ENCODE measurements around the gene RBPJL. TPM values are rescaled to one million over a fixed set of nuclear protein-coding genes. Genes with fewer than 3 reads are reported as not detected.

The RBPJL gene
- total and polyA plus RNA-seq, 2 of the 13 experiments (the other 11 are each of a cell fraction or from before 2014, with no cell fraction given) = not detected

- ATAC-seq = no peak
- no peak overlapping the region for H3K4me3 ChIP-seq (replicated peaks in 1 of 3; ENCODE audit: insufficient read depth in 1 of 3, low read depth in 2 of 3, low read length in 3 of 3)
- no peaks in the 10 kb centered on the region for H3K36me3 ChIP-seq (replicated peaks in 1 of 2; ENCODE audit: control insufficient read depth in 1 of 2, insufficient read depth in 2 of 2, low read length in 2 of 2)
- DNase-seq (ENCODE audit: low spot score) = no peak
- H3K27ac ChIP-seq (ENCODE audit: extremely low read length, insufficient read depth, low read length) = no peak overlapping the region
- no peak overlapping the region for H3K4me2 ChIP-seq (ENCODE audit: low read depth, low read length)
- in situ Hi-C loops (cut with HindIII; ENCODE audit: extremely low pct_ligation_motif_present, low pct_unique_long_range_greater_than_20kb) (no loop called here), intact Hi-C loops (cut with micrococcal nuclease; ENCODE audit: unreplicated experiment) (no loop called here)
- FAIRE-seq = no peak
- no peaks in the 10 kb centered on the region for H3K79me2 ChIP-seq (ENCODE audit: insufficient read depth, low read length)
- CTCF ChIA-PET (ENCODE audit: low intra/inter-chr PET ratio, low total read pairs) = no interaction called here
- peaks cover 0 to 28% of the 10 kb centered on the region in 2 experiments; a peak in 3 of 5 replicates for H3K27me3 ChIP-seq (ENCODE audit: control insufficient read depth in 1 of 2, insufficient read depth in 2 of 2, low read length in 2 of 2)
- no peaks in the 10 kb centered on the region for H3K9me3 ChIP-seq (ENCODE audit: low read length)
- TF ChIP-seq ZMAT5 (CRISPR knock-in tag; IDR thresholded peaks at IDR 0.05; ENCODE audit: borderline replicate concordance, low read depth) = no peak
- no peak for TF ChIP-seq HOXD1 (CRISPR knock-in tag; IDR thresholded peaks at IDR 0.05)
- no peak for TF ChIP-seq ZNF672 (CRISPR knock-in tag; IDR thresholded peaks at IDR 0.05)
- TF ChIP-seq MED1 (CRISPR knock-in tag; IDR thresholded peaks at IDR 0.05) = no peak
- TF ChIP-seq FOXO4 (CRISPR knock-in tag; conservative IDR thresholded peaks at IDR 0.05) = no peak
- no peak for TF ChIP-seq ELF3 (CRISPR knock-in tag; IDR thresholded peaks at IDR 0.05)
- TF ChIP-seq ZBTB20 (CRISPR knock-in tag; IDR thresholded peaks at IDR 0.05; ENCODE audit: borderline replicate concordance, low read depth) = no peak
- TF ChIP-seq IKZF4 (CRISPR knock-in tag; IDR thresholded peaks at IDR 0.05; ENCODE audit: borderline replicate concordance, low read depth, not compliant biosample characterization) = no peak
- TF ChIP-seq STAT6 (CRISPR knock-in tag; IDR thresholded peaks at IDR 0.05; ENCODE audit: borderline replicate concordance) = no peak
- TF ChIP-seq ZNF496 (CRISPR knock-in tag; IDR thresholded peaks at IDR 0.05; ENCODE audit: insufficient replicate concordance) = no peak
- no peak for TF ChIP-seq PBX3 (CRISPR knock-in tag; IDR thresholded peaks at IDR 0.05; ENCODE audit: borderline replicate concordance)
- TF ChIP-seq ZNF484 (CRISPR knock-in tag; IDR thresholded peaks at IDR 0.05; ENCODE audit: borderline replicate concordance, low read depth) = no peak
- no peak for TF ChIP-seq ZNF326 (CRISPR knock-in tag; IDR thresholded peaks at IDR 0.05; ENCODE audit: borderline replicate concordance)
- no peak for TF ChIP-seq ZNF383 (CRISPR knock-in tag; IDR thresholded peaks at IDR 0.05; ENCODE audit: borderline replicate concordance)
- no peak for TF ChIP-seq THYN1 (CRISPR knock-in tag; IDR thresholded peaks at IDR 0.05; ENCODE audit: borderline replicate concordance, low read depth)
- H3K4me1 ChIP-seq (ENCODE audit: insufficient read depth, low read length) = no peaks in the 10 kb centered on the region
- POLR2A ChIA-PET = no interaction called here
- no peaks in the 10 kb centered on the region for H4K20me1 ChIP-seq (ENCODE audit: insufficient read depth, low read length)
- H2AFZ ChIP-seq (ENCODE audit: low read length) = no peak overlapping the region
- no TSS peak for BruUV-seq (replicated peaks)
- H3K9ac ChIP-seq (ENCODE audit: insufficient read depth, low read depth, low read length) = no peak overlapping the region
Measured at GRCh38 chr20:45266977-45267376, 39.7 kb upstream of the RBPJL start.

Measured in HepG2 (cell line).